KG1 (cell line): ENCODE measurements around the gene PET100.

Experiments used
- DNase-seq: peaks from one replicate; lab custom pipeline; 2025; lab: John Stamatoyannopoulos, UW

PET100 gene

GRCh38 chr19:7679771-7680605 is 50.4 kb downstream of the PET100 start:
- no peak for DNase-seq

- DNase-seq: peak; percentile 81
Observed at GRCh38 chr19:7680606-7681339, 51.2 kb downstream of the PET100 start, which contains the start of gene TRAPPC5. TRAPPC5 (plus strand) TSS chr19:7680833; CDS start chr19:7682254, 1,421 bp downstream.
